ENCODE data around the gene CCDC86.

DNA sequence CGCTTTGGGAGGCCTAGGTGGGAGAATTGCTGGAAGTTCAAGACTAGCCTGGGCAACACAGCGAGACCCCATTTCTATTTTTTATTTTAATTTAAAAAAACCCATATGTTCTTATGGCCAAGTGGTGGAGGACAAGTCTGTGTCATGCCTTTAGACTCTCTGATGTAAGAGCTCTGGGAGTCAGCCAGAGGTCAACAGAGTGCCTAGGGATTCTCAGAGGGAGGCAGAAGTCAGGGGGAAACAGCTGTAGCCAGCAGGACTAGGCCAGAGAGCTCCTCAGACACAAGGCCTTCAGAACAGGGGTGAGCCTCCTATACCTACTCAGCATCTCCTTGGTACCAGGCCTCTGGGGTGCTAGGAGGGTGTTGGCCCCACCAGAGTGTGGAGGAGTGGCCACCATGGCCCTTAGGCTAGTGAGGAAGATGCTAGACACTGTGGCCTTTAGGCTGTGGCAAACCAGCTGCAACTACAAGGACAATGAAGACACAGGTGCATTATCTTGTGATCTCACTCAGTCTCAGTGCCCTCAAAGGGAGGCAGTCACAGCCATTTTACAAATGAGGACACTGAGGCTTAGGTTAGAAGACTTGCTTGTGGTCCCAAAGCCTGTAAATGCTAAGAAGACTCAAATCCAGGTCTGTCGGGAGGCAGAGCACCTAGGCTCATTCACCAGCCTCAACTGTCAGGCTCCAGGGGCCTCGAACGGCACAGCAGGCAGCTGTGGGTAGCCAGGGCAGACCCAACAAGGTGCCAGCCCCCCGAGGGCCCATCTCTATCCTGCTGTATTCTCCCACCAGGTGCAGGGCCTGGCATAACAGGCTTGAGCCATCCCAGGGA, 30.4 kb downstream of the CCDC86 start:
- TF ChIP-seq, protein P1, sequence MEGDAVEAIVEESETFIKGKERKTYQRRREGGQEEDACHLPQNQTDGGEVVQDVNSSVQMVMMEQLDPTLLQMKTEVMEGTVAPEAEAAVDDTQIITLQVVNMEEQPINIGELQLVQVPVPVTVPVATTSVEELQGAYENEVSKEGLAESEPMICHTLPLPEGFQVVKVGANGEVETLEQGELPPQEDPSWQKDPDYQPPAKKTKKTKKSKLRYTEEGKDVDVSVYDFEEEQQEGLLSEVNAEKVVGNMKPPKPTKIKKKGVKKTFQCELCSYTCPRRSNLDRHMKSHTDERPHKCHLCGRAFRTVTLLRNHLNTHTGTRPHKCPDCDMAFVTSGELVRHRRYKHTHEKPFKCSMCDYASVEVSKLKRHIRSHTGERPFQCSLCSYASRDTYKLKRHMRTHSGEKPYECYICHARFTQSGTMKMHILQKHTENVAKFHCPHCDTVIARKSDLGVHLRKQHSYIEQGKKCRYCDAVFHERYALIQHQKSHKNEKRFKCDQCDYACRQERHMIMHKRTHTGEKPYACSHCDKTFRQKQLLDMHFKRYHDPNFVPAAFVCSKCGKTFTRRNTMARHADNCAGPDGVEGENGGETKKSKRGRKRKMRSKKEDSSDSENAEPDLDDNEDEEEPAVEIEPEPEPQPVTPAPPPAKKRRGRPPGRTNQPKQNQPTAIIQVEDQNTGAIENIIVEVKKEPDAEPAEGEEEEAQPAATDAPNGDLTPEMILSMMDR (IDR thresholded peaks at IDR 0.05; ENCODE audit: low read depth, low read length, poor library complexity, severe bottlenecking): no peak
- TF ChIP-seq EZH2phosphoT487 (IDR thresholded peaks at IDR 0.05; ENCODE audit: borderline replicate concordance, low read length): no peak

Data from DOHH2 (cell line).